ENCODE data around the gene KRTAP17-1. TPM values are rescaled to one million over a fixed set of nuclear protein-coding genes. Genes with fewer than 3 reads are reported as not detected.

The KRTAP17-1 gene
- total RNA-seq, 2 experiments from 2014 or later, result not detected

GRCh38 chr17:41301916-41302901 lies 13.3 kb downstream of the KRTAP17-1 start, which contains the start of gene KRTAP29-1:
KRTAP29-1 (minus strand) TSS chr17:41302851; CDS start chr17:41302851, 0 bp downstream.
- H3K4me1 ChIP-seq (ENCODE audit: insufficient read depth, low read length, poor library complexity, severe bottlenecking), result no peaks in the 10 kb centered on the region
- no peak for DNase-seq (ENCODE audit: low spot score)

GRCh38 chr17:41301204-41301790 lies 14.2 kb downstream of the KRTAP17-1 start:
- no TSS peak for BruUV-seq (replicated peaks)
- Histone ChIP-seq H3K4me3 (ENCODE audit: low read depth, low read length, poor library complexity, severe bottlenecking) (no peak overlapping the region), H3K79me2 (ENCODE audit: insufficient read depth, low read depth, low read length) (no peaks in the 10 kb centered on the region), H3K9me3 (ENCODE audit: low read length) (no peaks in the 10 kb centered on the region), H3K4me2 (ENCODE audit: low read length) (no peak overlapping the region), H3K27ac (ENCODE audit: low read depth, low read length, poor library complexity, severe bottlenecking) (no peak overlapping the region), H3K36me3 (ENCODE audit: insufficient read depth, low read length) (no peaks in the 10 kb centered on the region), H4K20me1 (ENCODE audit: insufficient read depth, low read length) (no peaks in the 10 kb centered on the region), H2AFZ (ENCODE audit: low read length) (no peak overlapping the region), H3K4me1 (ENCODE audit: insufficient read depth, low read length, poor library complexity, severe bottlenecking) (no peaks in the 10 kb centered on the region), H3K9me2 (ENCODE audit: insufficient read depth, low read length) (no peaks in the 10 kb centered on the region)
- no peak for DNase-seq (ENCODE audit: low spot score)
- ChIA-PET POLR2A (no interaction called here), CTCF (ENCODE audit: unreplicated experiment) (no interaction called here)
- intact Hi-C loops (cut with micrococcal nuclease; ENCODE audit: unreplicated experiment), result no loop called here
- no peak for TF ChIP-seq EZH2phosphoT487 (IDR thresholded peaks at IDR 0.05; ENCODE audit: borderline replicate concordance, low read depth, low read length)
- TF ChIP-seq CTCF (conservative IDR thresholded peaks at IDR 0.05; ENCODE audit: low read length), result no peak

More at GRCh38 chr17:41301916-41302901, 13.3 kb downstream of the KRTAP17-1 start, which contains the start of gene KRTAP29-1:
- Histone ChIP-seq H3K4me2 (ENCODE audit: low read length) (no peak within 1 kb of the TSS), H3K9me3 (ENCODE audit: low read length) (no peaks in the 10 kb centered on the region), H3K27ac (ENCODE audit: low read depth, low read length, poor library complexity, severe bottlenecking) (no peak within 1 kb of the TSS), H3K36me3 (ENCODE audit: insufficient read depth, low read length) (no peaks in the 10 kb centered on the region), H2AFZ (ENCODE audit: low read length) (no peak within 1 kb of the TSS), H4K20me1 (ENCODE audit: insufficient read depth, low read length) (no peaks in the 10 kb centered on the region), H3K9me2 (ENCODE audit: insufficient read depth, low read length) (no peaks in the 10 kb centered on the region), H3K79me2 (ENCODE audit: insufficient read depth, low read depth, low read length) (no peaks in the 10 kb centered on the region), H3K4me3 (ENCODE audit: low read depth, low read length, poor library complexity, severe bottlenecking) (no peak within 1 kb of the TSS)
- no peak for TF ChIP-seq EZH2phosphoT487 (IDR thresholded peaks at IDR 0.05; ENCODE audit: borderline replicate concordance, low read depth, low read length)
- no peak for TF ChIP-seq CTCF (conservative IDR thresholded peaks at IDR 0.05; ENCODE audit: low read length)
- POLR2A ChIA-PET, result no interaction called here
- no TSS peak for BruUV-seq (replicated peaks)
- CTCF ChIA-PET (ENCODE audit: unreplicated experiment), result no interaction called here
- intact Hi-C loops (cut with micrococcal nuclease; ENCODE audit: unreplicated experiment), result no loop called here

Measured in OCI-LY7 (cell line).